Cardiac muscle cell (in vitro differentiated cells and primary cell): ENCODE results near the gene ZNF541. TPM values are rescaled to one million over a fixed set of nuclear protein-coding genes. Genes with fewer than 3 reads are reported as not detected.

Source experiments
- DNase-seq, 2 donors: peaks; one replicate each; pipeline versions ENCODE4 v3.0.0 to v3.0.0-alpha.2; 2010 to 2017; ENCODE audit warnings: low read depth in 1 of 2, low spot score in 1 of 2
- H3K27ac ChIP-seq: fragments of 200-600 bp; sonication (generic); 2 replicates; pipeline ENCODE4 v1.5.1; 2016
- H3K27me3 ChIP-seq: fragments of 200-600 bp; sonication (generic); 2 replicates; pipeline ENCODE4 v1.6.0; 2016; ENCODE audit warnings: control low read depth
- H3K36me3 ChIP-seq: fragments of 200-600 bp; sonication (generic); 2 replicates; pipeline ENCODE4 v1.5.1; 2016; ENCODE audit warnings: control low read depth
- H3K4me1 ChIP-seq: fragments of 200-600 bp; sonication (generic); 2 replicates; pipeline ENCODE4 v1.8.1; 2017; ENCODE audit warnings: low read depth, mild to moderate bottlenecking, mixed run types
- H3K4me3 ChIP-seq: fragments of 200-600 bp; sonication (generic); 2 replicates; pipeline ENCODE4 v1.5.1; 2016; ENCODE audit warnings: mild to moderate bottlenecking
- H3K9me3 ChIP-seq: fragments of 200-600 bp; sonication (generic); 2 replicates; pipeline ENCODE4 v1.5.1; 2017; ENCODE audit warnings: low read depth, mild to moderate bottlenecking, control low read depth
- polyA plus RNA-seq: library from polyadenylated mRNA; unstranded; fragments of >200 nt; fragmentation: Nextera tagmentation; extraction: Ambion mirVana; gene quantifications from 2 replicates; pipeline ENCODE4 v1.2.1, GENCODE V29; 2016
- total RNA-seq: library from RNA; depleted of rRNA; stranded (reverse); fragments of >200 nt; gene quantifications from 2 replicates; pipeline ENCODE4 v1.2.3, GENCODE V29; 2016
- TF ChIP-seq, protein P1 (sequence below): IDR thresholded peaks from 2 replicates; pipeline ENCODE4 v1.5.1; 2012; ENCODE audit warnings: low read depth, mild to moderate bottlenecking, low read length

ZNF541 gene
- total and polyA plus RNA-seq, 2 experiments from 2014 or later: not detected

DNA sequence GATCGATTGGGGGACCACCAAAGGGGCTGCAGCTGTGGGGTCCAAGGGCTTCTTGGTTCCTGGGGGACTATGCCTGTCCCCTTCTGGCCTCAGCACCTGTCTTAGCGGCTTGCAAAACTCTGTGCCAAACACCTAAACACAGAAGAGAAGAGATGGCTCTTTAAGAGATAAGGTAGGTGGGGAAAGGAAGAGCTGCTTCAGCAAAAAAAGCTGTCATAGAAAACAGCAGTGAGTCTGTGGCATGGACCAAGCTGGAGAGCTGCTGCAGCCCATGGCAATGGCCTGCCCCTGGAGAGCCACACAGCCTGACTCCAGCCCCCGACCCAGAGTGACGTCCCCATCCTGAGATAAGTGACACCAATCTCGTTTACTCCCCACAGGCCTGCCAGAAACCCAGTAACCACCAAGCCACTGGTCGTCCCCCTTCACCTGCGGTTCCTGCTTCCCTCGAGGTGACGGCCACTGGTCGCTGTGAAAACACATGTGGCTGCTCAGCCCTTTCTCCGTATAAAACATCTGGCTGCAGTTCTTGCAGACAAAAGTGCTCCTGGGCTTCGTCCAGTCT, 33.1 kb downstream of the ZNF541 start:
- no peaks in the 10 kb centered on the region for H3K27me3 ChIP-seq
- H3K27ac ChIP-seq: no peak overlapping the region
- H3K4me1 ChIP-seq: peaks cover 10% of the 10 kb centered on the region
- TF ChIP-seq, protein P1, sequence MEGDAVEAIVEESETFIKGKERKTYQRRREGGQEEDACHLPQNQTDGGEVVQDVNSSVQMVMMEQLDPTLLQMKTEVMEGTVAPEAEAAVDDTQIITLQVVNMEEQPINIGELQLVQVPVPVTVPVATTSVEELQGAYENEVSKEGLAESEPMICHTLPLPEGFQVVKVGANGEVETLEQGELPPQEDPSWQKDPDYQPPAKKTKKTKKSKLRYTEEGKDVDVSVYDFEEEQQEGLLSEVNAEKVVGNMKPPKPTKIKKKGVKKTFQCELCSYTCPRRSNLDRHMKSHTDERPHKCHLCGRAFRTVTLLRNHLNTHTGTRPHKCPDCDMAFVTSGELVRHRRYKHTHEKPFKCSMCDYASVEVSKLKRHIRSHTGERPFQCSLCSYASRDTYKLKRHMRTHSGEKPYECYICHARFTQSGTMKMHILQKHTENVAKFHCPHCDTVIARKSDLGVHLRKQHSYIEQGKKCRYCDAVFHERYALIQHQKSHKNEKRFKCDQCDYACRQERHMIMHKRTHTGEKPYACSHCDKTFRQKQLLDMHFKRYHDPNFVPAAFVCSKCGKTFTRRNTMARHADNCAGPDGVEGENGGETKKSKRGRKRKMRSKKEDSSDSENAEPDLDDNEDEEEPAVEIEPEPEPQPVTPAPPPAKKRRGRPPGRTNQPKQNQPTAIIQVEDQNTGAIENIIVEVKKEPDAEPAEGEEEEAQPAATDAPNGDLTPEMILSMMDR: no peak
- H3K36me3 ChIP-seq: no peaks in the 10 kb centered on the region
- no peaks in the 10 kb centered on the region for H3K9me3 ChIP-seq
- H3K4me3 ChIP-seq: no peak overlapping the region
- peak in 1 of 2 donors; percentile 18 for DNase-seq

DNA sequence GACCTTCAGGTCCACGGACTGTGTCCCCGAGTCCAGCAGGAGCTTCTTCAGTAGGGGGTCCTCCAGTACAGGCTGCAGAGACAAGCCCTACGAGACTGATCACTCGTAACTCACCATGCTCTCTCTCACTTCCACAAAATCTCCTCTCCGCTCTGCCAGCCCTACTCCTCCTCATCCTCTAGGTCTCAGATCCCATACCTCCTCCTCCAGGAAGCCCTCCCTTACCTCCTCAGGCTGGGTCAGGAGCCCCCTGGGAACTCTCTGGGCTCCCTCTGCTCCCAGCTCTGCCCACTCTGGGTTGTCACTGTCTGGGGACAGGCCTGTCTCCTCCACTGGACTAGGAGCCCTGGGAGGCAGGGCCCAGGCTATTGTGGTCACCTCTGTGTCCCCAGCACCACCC, 34.1 kb downstream of the ZNF541 start:
- TF ChIP-seq, protein P1: no peak
- no peaks in the 10 kb centered on the region for H3K36me3 ChIP-seq
- H3K27ac ChIP-seq: no peak overlapping the region
- H3K4me3 ChIP-seq: no peak overlapping the region
- no peak for DNase-seq
- H3K27me3 ChIP-seq: no peaks in the 10 kb centered on the region
- peaks cover 10% of the 10 kb centered on the region for H3K4me1 ChIP-seq
- no peaks in the 10 kb centered on the region for H3K9me3 ChIP-seq

DNA sequence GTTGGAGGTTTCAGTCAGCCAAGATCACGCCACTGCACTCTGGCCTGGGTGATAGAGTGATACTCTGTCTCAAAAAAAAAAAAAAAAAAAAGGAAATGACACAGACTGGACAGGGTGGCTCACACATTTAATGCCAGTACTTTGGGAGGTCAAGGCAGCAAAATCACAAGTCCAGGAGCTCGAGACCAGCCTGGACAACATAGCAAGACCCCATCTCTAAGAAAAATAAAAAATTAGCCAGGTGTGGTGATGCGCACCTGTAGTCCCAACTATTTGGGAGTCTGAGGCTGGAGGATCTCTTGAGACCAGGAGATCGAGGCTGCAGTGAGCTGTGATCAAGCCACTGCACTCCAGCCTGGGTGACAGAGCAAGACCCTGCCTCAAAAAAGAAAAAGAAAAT, 35.5 kb downstream of the ZNF541 start:
- no peak for DNase-seq
- no peaks in the 10 kb centered on the region for H3K36me3 ChIP-seq
- no peaks in the 10 kb centered on the region for H3K9me3 ChIP-seq
- no peaks in the 10 kb centered on the region for H3K27me3 ChIP-seq
- peaks cover 10% of the 10 kb centered on the region for H3K4me1 ChIP-seq
- H3K4me3 ChIP-seq: no peak overlapping the region
- TF ChIP-seq, protein P1: no peak
- no peak overlapping the region for H3K27ac ChIP-seq

DNA sequence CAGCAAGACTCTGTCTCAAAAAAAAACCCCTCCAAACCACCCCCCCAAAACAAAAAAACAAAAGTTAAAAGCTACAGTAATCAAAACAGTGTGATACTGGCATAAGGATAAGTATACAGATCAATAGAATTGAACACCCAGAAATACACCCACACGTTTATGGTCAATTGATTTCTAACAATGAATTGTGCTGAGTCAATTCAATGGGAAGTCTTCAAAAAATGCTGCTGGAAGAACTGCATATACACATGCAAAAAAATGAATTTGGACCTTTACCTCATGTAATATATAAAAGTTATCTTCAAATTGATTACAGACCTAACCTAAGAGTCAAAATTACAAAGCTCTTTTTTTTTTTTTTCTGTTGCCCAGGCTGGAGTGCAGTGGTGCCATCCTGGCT, 38.3 kb downstream of the ZNF541 start:
- Histone ChIP-seq H3K27me3 (no peaks in the 10 kb centered on the region), H3K4me1 (no peaks in the 10 kb centered on the region), H3K9me3 (no peaks in the 10 kb centered on the region), H3K36me3 (no peaks in the 10 kb centered on the region), H3K27ac (no peak overlapping the region), H3K4me3 (no peak overlapping the region)
- TF ChIP-seq, protein P1: no peak
- DNase-seq: no peak

DNA sequence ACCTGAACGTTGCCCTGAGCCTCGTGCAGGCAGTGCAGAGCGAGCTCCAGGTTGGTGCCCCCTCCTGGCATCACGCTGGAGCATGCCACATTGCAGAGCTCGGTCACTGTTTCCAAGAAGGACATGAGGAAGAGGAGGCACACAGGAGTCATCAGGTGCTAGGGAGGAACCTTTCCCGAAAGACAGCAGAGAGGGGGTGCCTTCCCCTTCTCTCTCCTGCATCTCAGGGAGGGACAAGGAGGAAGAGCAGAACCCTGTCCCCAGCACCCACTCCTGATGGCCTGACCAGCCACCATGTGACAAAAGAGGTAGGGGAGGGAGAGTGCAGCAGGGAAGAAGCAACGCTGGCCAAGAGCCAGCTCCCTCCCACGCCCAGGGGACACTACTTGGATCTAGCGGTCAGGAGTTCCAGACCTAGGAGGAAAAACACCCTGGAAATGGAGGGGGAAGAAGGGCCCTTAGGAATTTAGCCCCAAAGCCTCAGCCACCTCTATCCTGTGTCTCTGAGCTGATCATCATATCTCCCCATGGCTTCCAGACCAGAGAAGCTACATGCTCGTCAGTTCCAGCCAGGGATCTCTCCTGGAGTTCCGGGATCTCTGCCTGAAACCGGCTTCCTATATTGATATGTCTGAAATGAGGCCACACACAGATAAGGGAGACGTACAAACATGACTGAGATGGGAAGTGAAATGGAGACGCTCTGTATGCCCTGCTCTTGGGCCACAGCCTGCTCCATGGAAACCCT, 41.1 kb downstream of the ZNF541 start:
- Histone ChIP-seq H3K9me3 (no peaks in the 10 kb centered on the region), H3K27ac (no peak overlapping the region), H3K27me3 (no peaks in the 10 kb centered on the region), H3K36me3 (no peaks in the 10 kb centered on the region), H3K4me3 (no peak overlapping the region), H3K4me1 (no peaks in the 10 kb centered on the region)
- DNase-seq: peak in 1 of 2 donors; percentile 53
- TF ChIP-seq, protein P1: no peak
